IPS DF 4.7 (cell line): Measurements from ENCODE around the gene ZNF473.
"Not testable (repeated sequence)": the region's sequence is repeated elsewhere in the genome, so short reads cannot be mapped to it uniquely, and the experiment has no call there.

ENCODE experiments used
- DNase-seq: peaks from one replicate; pipeline ENCODE4 v3.0.0-alpha.2; 2013; ENCODE audit warnings: low spot score; ENCODE audit errors: extremely low read depth

The ZNF473 gene

GRCh38 chr19:50097884-50098283 is 72.1 kb downstream of the ZNF473 start:
- DNase-seq, result not testable (repeated sequence)

- not testable (repeated sequence) for DNase-seq
Measured at GRCh38 chr19:50098892-50099291, 73.1 kb downstream of the ZNF473 start.

GRCh38 chr19:50099696-50100095 is 73.9 kb downstream of the ZNF473 start:
- DNase-seq, result not testable (repeated sequence)

DNA sequence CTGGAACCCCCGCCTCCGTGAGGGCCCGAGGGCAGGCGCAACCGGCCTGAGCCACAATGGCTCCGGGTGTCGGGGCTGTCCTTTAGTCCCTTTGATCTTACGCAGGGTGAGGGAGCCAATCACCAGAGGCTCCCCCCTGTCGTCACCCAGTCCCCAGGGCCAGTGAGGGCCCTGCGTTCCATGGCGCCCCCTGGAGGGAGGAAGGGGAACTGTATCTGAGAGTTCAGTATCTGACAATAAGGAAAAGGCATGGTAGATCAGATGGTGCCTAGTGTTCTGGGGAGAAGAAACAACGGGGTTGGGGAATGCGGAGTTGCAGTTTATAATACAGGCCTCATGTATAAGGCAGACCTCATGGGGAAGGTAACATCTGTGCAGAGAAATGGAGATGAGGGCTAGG is 75.1 kb downstream of the ZNF473 start:
- not testable (repeated sequence) for DNase-seq
